Stimulated activated CD4-positive, alpha-beta T cell treated with anti-CD3 and anti-CD28 coated beads, Interleukin-2, amount 100 ng/mL, for 4 hours (primary cell): Measurements from ENCODE around the gene SPRED3.
"Not testable (repeated sequence)": the region's sequence is repeated elsewhere in the genome, so short reads cannot be mapped to it uniquely, and the experiment has no call there.

ENCODE experiments used
- DNase-seq: peaks from one replicate; pipeline ENCODE4 v3.0.0-alpha.2; 2020; ENCODE audit warnings: low read depth

The SPRED3 gene

DNA sequence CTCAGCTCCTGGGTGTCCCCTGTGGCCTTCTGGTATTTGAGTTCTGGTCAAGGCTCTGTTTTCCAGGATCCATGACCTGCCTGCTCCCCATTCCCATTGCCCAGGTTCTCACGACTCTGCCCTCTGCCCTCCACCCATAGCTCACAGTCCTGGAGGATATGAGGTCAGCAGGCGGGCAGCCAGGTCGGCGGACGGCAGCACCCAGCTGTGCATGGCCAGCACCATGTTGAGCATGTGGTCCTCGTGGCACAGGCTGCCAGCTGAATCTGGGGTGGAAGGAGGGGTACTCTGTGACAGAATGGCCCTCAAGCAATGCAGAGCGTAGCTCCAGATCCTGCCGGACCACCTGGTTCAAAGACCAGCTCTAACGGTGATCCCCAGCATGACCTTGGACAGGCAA lies 32.4 kb downstream of the SPRED3 start:
- DNase-seq, result no peak

DNA sequence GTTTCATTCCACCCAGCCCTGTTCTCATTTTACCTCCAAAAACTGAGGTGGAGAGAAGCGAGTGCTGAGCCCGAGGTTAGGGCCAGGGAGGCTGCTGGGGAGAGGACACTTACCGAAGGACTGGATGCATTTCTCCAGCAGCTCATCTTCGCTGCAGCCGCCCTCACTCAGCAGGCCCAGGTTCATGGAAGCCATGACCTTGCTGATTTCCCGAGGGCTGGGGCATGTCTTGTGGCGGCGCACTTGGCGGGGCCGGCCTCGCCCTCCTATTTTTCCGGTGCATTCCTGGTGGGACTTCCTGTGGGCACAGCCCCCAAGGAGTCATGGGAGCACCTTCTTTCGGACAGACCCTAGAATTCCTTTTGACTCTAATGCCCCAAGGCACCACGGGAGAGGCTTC lies 33.4 kb downstream of the SPRED3 start:
- DNase-seq, result no peak

DNA sequence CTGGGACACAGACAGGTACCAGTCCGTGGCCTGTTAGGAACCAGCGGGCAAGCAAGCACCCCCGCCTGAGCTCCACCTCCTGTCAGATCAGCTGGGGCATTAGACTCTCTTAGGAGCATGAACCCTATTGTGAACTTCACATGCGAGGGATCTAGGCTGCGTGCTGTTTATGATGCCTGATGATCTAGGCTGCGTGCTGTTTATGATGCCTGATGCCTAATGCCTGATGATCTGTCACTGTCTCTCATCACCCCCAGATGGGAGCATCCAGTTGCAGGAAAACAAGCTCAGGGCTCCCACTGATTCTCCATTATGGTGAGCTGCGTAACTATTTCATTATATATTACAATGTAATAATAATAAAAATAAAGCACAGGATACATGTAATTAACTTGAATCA lies 33.9 kb downstream of the SPRED3 start:
- DNase-seq, result no peak

DNA sequence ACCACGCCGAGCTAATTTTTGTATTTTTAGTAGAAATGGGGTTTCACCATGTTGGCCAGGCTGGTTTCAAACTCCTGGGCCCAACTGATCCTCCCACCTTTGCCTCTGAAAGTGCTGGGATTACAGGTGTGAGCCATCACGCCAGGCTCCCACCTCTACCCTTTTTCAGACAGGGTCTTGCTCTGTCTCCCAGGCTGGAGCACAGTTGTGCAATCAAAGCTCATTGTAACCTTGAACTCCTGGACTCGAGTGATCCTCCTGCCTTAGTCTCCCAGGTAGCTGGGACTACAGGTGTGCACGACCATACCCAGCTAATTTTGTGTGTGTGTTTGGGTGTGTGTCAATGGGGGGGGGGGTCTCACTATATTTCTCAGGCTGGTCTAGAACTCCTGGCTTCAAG lies 35.8 kb downstream of the SPRED3 start:
- DNase-seq, result no peak

DNA sequence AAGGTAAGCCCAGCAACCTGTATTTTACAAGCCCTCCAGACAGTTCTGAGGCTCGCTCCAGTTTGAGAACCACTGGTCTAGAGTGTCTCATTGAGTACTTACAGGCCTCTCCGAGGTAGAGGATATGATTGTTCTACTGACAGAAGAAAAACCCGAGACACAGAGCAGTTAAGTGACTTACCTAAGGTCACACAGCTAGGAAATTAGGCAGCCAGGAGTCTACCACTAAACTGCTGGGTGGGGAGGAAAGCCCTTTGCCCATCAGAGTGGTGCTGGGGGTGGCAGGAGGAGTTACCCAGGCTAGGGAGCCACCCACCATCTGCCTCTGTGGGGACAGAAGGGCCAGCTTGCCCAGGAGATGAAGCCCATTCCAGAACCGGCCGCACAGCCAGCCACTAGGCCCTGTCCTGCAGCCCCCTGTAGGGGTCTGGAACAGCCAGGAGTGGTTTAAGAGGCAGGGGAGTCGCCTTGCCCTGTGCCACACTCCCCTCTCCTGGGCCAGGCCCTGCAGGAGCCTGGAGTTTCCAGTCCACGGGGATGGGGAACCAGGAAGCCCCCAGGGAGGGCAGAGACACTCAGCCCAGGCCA lies 36.8 kb downstream of the SPRED3 start:
- no peak for DNase-seq

DNA sequence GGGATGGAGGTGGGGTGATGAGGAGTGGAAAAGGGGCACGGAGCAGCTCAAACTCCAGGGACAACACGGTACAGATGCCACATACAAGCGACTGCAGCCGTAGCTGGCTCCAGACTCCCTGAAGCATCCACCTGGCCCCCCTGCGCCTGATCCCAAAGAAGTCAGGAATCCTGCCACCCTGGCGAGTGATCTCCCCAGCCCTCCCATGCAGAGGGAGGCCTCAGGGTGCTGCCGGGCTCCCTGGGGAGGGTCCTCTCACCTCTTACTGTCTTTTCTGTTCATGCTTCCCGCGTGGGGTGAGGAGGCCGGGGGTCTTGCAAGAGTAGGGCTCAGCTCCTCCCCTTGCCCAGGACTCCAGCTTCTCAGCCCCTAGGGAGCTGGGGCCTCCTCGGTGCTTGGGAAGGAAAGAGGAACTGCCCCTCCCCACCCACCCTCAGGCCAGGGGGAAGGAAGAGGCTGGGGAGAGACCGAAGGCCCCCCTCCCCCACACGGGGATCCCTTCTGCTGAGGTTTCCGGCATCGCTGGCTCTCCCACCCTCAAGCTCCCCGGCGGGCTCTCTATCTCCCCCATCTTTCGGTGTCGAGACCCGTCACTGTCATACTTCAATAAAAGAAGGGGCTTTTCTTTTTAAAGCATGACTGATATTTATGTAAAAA lies 37.4 kb downstream of the SPRED3 start, which contains the start of gene RASGRP4:
Gene RASGRP4 (minus strand): TSS at position 410 of the 657 bp plus-strand sequence. CDS start 128 bp downstream, at position 282.
- DNase-seq, result no peak

DNA sequence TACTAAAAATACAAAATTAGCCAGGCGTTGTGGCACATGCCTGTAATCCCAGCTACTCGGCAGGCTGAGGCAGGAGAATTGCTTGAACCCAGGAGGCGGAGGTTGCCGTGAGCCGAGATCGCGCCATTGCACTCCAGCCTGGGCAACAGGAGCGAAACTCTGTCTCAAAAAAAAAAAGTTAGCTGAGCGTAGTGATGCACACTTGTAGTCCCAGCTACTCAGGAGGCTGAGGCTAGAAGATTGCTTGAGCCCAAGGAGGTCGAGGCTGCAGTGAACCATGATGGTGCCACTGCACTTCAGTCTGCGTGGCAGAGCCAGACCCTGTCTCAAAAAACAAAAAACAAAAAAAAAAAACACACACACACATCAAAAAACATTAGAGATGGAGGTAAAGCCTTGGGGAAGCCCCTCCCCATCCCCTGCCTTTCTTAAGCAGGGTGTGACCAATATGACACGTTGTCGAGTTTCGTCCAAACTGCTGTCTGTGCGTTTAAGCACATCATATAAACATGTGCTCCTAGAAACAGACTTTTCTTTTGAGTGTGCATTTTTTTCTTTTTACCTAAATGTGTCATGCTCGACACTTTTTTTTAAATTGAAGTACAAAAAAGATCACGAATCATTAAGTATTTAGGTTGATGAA lies 38.7 kb downstream of the SPRED3 start:
- not testable (repeated sequence) for DNase-seq

DNA sequence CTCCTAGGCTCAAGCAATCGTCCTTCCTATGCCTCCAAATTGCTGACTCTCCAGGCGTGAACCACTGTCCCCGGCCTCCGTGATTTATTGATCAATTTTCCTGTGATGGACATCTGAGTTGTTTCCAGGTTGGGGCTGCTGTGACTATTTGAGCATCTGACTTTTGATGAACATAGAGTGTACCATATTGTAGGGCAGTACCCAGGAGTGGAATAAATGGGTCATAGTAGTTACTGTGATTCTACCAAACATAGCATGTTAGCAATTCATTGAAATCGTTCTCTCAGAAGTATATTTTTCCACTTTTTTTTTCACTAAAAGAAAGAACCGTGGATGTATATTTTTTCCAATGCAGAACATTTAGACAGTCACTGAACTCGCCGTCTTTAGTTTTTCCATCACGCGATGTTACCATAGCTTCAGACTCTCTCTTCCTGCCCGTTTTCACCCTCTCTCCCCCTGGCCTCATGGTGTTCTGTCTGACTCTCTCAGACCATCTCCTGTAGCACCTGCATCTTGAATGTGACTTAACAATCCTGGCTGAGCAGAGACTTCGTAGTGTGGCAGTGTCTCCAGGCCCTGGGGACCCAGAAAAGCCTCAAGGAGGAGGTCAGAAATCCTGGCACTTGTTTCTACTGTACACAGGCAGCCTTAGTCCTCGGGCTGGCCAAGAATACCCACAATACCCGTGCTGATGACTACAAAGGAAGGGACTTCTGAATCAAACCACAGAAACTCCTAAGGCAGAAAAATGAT lies 40.7 kb downstream of the SPRED3 start:
- DNase-seq, result no peak

DNA sequence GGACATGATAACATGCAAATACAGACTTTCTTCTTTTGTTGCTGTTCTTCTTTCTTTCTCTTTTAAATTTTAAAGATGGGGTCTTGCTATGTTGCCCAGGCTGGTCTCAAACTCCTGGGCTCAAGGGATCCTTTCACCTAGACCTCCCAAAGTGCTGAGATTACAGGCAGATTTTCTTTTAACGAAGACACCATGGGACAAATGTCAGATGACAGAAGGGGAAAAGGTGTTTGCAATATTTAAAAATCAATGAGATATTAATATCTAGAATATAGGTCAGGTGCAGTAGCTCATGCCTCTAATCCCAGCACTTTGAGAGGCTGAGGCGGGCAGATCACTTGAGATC lies 41.3 kb downstream of the SPRED3 start:
- DNase-seq, result no peak

DNA sequence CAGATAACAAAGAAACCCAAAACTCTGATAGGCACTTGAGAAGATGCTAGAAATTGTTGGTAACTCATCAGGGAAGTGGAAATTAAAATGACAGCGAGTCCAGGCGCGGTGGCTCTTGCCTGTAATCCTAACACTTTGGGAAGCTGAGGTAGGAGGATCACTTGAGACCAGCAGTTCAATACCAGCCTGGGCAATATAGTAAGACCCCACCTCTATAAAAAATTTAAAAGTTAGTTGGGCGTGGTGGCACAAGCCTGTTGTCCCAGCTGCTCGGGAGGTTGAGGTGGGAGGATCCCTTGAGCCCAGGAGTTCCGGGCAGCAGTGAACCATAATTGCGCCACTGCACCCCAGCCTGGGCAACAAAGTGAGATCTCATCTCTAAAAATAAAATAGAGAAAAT lies 42.4 kb downstream of the SPRED3 start:
- DNase-seq, result no peak

DNA sequence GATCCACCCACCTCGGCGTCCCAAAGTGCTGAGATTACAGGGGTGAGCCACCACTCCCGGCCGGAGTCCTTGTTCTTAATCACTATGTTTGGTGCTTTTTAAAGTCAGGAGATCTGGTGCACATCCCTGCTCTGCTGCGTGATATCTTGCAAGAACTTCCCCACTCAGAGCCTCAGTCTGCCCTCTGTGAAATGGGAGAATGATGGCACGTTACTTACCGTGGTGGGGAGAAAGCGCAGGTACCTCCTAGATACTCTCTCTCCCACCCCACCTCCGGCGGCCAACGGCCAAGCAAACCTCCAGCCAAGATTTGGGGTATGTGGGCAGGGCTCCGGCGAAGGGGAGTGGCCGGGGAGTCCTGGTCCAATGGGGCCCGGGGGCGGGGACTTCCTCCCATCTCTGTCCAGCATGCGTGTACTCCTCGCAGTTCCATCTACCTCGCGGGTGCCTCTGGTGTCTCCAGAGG lies 44.8 kb downstream of the SPRED3 start, which contains the start of gene RYR1:
Gene RYR1 (plus strand): TSS at position 424 of the 466 bp plus-strand sequence. CDS start 139 bp downstream, outside the sequence.
- DNase-seq, result no peak

DNA sequence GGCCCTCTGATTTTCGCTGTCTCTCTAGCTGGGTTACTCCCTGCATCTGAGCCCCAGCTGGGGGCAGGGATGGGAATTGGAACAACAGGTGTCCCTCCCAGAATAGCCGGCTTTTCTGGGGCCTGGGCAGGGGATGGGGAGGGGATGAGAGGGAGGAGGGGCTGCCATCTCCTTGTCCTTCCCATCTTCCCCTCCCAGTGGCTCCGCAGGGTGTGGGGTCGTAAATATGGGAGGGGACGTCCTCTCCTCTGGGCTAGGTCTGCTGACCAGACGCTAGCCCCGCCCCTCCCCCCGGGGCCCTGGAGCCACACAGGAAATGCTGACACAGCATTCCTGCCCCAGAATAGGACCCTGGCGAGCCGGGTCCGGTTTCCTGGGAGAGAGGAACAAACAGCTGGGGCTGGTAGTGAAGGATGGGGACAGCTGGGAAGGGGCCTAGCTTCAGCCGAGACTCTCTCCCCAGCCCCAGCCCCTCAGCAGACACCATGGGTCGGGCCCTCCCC lies 46.1 kb downstream of the SPRED3 start:
- no peak for DNase-seq

DNA sequence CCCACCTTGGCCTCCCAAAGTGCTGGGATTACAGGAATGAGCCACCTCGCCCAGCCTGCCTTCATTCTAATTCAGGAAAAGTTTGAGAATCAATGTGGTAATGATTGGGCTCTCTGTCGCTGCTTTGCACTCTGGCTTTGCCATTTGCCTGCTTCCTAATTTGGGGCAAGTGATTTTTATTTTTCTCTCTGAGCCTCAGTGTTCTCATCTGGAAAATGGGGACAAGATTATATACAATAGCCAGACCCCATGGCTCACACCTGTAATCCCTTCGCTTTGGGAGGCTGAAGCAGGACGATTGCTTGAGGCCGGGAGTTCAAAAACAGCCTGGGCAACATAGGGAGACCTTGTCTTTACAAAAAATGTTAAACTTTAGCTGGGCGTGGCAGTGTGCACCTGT lies 48.8 kb downstream of the SPRED3 start:
- no peak for DNase-seq

DNA sequence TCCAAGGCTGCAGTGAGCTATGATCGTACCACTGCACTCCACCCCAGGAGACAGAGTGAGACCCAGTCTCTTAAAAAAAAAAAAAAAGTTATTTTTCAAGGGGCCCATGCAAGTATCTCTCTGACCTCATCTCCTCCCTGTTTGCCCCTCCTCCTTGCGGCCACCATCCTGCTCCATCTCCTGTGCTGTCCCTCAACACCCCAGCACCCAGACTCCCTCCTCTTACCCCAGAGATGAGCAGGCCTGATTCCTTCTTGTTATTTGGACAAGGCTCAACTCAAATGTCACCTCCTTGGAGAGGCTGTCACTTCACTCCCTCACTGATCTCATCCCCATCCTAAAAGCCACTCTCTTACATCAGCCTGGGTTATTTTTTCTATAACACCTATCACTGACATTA lies 49.4 kb downstream of the SPRED3 start:
- DNase-seq, result no peak

DNA sequence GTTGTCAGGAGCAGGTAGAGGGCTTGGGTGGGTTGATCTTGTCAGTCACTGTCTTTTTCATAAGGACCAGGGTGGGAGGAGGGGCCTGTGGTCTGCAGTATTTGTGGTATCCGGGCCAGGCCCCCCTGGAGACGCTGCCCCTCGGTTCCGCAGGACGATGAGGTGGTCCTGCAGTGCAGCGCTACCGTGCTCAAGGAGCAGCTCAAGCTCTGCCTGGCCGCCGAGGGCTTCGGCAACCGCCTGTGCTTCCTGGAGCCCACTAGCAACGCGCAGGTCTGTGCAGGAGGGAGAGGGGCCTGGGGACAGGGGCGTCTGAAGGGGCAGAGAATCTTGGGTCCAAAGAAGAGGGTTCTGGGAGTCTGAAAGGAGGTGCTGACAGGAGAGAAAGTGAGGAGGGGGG lies 52.1 kb downstream of the SPRED3 start:
- no peak for DNase-seq

DNA sequence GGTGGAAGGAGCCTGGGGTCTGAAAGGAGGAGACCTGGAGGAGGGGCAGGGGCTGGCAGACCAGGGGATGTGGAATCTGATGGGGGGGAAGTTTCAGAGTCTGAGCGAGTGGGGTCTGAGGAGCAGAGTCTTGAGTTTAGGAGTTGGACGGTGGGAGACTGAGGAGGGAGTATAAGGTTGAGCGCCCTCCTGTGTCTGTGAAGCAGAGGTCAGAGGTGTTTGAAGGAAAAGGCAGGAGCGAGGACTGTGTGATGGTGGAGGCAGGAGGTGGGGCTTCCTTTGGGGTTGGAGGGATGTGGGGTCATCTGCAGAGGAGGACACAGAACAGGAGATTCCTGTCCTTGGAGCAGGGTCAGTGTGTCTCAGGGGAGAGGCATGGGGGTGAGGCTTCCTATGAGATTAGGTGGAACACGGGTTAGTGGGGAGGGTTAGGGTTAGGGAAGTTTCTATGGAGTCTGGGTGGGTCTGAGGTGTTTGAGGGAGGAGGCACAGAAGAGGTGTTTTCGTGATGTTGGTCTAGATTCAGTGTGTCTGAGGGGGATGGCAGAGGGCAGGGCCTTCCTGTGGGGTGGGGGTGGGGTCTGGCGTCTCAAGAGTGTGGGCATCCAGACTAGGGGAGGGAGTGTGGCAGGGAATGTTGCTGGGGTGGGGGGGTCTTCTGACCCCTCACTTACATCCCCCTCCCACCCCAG lies 53.3 kb downstream of the SPRED3 start:
- no peak for DNase-seq

DNA sequence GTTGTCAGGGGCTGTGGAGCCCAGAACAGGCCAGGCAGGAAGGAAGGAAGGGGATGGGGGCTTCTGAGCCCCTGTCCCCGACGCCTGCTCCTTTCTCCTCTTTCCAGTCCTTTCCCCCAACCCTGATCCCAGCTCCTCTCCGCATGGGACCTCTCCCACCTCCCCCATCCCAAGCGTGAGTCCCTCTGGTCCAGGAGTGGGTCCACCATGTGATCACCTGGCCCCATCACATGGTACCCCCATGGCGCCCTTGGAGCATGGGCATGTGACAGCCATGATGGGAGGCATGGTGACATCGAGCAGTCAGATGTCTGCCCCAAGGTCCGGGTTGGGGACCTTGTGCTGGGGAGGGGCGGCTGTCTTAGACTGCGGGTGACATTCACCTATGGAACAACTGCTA lies 54.2 kb downstream of the SPRED3 start:
- DNase-seq, result no peak

DNA sequence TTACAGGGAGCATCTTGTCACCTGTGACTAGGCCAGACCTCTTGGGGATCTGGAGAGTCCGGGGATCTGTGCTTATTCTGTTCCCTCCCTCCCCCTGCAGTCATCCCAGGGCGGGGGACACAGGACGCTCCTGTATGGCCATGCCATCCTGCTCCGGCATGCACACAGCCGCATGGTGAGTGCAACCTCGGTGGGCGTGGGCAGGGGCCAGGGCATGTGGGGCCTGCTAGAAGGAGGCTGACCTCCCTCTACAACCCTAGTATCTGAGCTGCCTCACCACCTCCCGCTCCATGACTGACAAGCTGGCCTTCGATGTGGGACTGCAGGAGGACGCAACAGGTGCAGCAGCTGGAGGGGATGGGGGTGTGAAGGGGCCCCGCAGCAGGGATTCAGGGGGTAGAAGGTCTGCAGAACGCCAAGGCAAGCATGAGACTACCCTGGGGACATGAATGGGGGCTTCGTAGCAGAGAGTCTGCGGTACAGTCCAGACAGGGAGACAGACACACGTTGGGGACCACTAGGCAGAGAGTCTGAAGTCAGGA lies 55.0 kb downstream of the SPRED3 start:
- DNase-seq, result no peak

DNA sequence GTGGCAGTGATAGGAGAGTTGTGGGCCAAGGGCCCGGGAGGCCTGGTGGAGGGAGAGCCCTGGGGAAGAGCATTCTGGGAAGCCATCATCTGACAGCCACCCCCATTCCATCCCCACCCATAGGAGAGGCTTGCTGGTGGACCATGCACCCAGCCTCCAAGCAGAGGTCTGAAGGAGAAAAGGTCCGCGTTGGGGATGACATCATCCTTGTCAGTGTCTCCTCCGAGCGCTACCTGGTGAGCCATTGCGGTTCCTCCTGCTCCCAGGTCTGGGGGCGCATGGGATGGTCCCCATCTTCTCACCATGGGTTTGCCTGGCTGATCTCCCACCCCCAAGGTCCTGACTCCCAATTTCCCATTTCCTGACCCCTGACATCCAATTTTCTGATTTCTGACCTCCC lies 55.5 kb downstream of the SPRED3 start:
- no peak for DNase-seq

DNA sequence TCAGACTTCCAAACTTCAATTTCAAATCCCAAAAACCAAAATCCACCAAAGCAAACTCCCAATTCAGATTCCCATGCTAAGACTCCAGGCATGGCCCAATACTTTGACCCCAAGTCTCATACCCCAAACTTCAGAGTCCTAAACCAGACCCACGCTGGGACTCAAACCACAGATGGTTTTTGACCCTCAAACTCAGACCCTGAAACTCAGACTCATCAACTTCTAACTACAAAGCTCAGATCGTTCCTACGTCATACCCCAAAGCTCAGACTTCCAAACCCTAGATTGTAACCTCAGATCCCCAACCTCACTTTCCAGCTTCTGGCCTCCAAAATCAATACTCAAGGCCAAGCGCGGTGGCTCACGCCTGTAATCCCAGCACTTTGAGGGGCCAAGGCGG lies 56.9 kb downstream of the SPRED3 start:
- DNase-seq, result no peak

DNA sequence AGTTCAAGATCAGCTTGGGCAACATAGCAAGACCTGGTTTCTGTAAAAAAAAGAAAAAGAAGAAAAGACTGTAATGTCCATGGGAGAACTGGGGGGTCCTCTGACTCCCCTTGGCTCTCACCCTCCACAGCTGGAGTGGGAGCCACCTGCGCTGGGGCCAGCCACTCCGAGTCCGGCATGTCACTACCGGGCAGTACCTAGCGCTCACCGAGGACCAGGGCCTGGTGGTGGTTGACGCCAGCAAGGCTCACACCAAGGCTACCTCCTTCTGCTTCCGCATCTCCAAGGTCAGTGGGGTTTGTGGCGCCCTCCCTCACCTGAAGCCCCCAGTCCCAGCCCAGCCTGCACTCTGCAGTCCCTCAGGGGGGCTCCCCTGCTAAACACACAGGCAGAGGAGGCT lies 59.7 kb downstream of the SPRED3 start:
- no peak for DNase-seq
